Measurements from ENCODE around the gene NAALADL2.

Gene NAALADL2

DNA sequence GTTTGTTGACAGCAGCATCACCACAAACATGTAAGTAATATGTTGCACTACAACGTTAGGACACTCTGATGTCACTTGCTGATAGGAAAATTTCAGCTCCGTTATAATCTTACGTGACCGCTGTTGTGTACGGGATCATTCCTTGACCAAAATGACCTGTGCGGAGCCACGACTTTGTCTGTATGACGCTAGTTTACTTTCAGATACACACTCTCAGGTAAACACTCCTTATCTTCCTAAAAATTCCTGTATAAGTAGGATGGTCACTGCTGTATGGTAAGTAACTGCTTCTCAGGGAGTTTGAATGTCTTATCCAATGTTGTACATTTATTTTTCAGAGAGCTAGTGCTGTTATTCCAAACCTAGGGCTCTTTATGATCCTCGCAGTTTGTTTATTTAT, 410.3 kb downstream of the NAALADL2 start:
- H3K27ac ChIP-seq = peak overlapping the region; percentile 70
- TF ChIP-seq, protein P1, sequence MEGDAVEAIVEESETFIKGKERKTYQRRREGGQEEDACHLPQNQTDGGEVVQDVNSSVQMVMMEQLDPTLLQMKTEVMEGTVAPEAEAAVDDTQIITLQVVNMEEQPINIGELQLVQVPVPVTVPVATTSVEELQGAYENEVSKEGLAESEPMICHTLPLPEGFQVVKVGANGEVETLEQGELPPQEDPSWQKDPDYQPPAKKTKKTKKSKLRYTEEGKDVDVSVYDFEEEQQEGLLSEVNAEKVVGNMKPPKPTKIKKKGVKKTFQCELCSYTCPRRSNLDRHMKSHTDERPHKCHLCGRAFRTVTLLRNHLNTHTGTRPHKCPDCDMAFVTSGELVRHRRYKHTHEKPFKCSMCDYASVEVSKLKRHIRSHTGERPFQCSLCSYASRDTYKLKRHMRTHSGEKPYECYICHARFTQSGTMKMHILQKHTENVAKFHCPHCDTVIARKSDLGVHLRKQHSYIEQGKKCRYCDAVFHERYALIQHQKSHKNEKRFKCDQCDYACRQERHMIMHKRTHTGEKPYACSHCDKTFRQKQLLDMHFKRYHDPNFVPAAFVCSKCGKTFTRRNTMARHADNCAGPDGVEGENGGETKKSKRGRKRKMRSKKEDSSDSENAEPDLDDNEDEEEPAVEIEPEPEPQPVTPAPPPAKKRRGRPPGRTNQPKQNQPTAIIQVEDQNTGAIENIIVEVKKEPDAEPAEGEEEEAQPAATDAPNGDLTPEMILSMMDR (IDR thresholded peaks at IDR 0.05) = no peak
- no peak for TF ChIP-seq ZFX (IDR thresholded peaks at IDR 0.05; ENCODE audit: borderline replicate concordance)

DNA sequence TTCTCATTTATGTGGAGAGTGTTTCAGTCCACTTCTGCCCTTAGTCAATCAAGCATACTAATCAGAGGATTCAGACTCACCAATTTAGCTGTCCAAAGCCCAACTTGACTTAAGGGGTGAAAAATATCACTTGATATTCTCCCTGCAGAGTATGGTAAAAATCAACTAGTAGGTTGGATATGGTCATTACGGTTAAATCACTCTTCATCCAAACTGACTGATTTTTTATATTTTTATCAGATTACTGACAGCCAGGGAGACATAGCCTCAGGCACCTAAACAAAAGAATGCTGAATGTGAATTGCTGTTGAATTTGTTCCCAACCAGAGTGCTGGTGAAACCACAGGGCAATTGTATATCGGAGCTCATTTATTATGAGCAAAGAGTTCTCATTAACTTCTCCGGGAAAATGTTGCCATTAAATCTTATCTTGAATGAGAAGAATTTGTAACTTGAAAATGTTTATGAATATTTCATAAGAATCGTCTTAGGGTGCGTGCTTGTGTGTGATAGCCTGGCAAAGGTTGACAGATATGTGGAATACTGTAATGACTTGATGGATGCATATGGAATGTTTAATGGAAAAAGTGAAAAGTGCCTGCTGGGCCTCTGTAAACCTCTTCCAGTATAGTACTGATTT, 411.2 kb downstream of the NAALADL2 start:
- H3K27ac ChIP-seq = peak overlapping the region; percentile 70
- TF ChIP-seq, protein P1 (IDR thresholded peaks at IDR 0.05) = no peak
- no peak for TF ChIP-seq ZFX (IDR thresholded peaks at IDR 0.05; ENCODE audit: borderline replicate concordance)

- peak overlapping the region; percentile 70 for H3K27ac ChIP-seq
- TF ChIP-seq, protein P1 (IDR thresholded peaks at IDR 0.05) = no peak
- no peak for TF ChIP-seq ZFX (IDR thresholded peaks at IDR 0.05; ENCODE audit: borderline replicate concordance)
Measured at GRCh38 chr3:175270866-175271265, 411.7 kb downstream of the NAALADL2 start.

DNA sequence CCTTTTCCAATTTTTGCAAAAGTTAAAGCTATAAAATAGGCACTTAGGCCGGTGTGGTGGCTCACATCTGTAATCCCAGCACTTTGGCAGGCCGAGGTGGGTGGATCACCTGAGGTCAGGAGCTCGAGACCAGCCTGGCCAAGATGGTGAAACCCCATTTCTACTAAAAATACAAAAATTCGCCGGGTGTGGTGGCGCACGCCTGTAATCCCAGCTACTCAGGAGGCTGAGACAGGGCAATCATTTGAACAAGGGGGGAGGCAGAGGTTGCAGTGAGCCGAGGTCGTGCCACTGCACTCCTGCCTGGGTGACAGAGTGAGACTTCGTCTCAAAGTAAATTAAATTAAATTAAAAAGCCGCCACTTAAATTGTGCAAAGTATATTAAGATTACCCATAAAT, 412.3 kb downstream of the NAALADL2 start:
- peak overlapping the region; percentile 70 for H3K27ac ChIP-seq

- no peak overlapping the region for H3K27ac ChIP-seq
- no peak for TF ChIP-seq ZFX (IDR thresholded peaks at IDR 0.05; ENCODE audit: borderline replicate concordance)
- TF ChIP-seq, protein P1 (IDR thresholded peaks at IDR 0.05) = no peak
Measured at GRCh38 chr3:175272392-175272791, 413.3 kb downstream of the NAALADL2 start.

- H3K27ac ChIP-seq = 0 out of 2 replicates have a peak overlapping the region, but pooled peaks have one; percentile 21
- TF ChIP-seq, protein P1 (IDR thresholded peaks at IDR 0.05) = no peak
- TF ChIP-seq ZFX (IDR thresholded peaks at IDR 0.05; ENCODE audit: borderline replicate concordance) = no peak
Measured at GRCh38 chr3:175273573-175273972, 414.4 kb downstream of the NAALADL2 start.

GRCh38 chr3:175274056-175274455, 414.9 kb downstream of the NAALADL2 start:
- TF ChIP-seq ZFX (IDR thresholded peaks at IDR 0.05; ENCODE audit: borderline replicate concordance) = no peak
- TF ChIP-seq, protein P1 (IDR thresholded peaks at IDR 0.05) = no peak
- peak overlapping the region; percentile 21; the same call in 1 of the 2 replicates for H3K27ac ChIP-seq
